Measurements from ENCODE around the gene KCNF1.

- no peak for TF ChIP-seq POLR2A (IDR thresholded peaks at IDR 0.05)
- TF ChIP-seq CTCF (IDR thresholded peaks at IDR 0.05): no peak
These were observed 1.1 kb upstream of the KCNF1 start for GRCh38 chr2:10910625-10911024.
